Muscle layer of duodenum (tissue), 2 donors: Measurements from ENCODE around the gene IRF7.
"Not testable (repeated sequence)": the region's sequence is repeated elsewhere in the genome, so short reads cannot be mapped to it uniquely, and the experiment has no call there.

ENCODE experiments used
- H3K27ac ChIP-seq: one replicate; pipeline ENCODE4 v1.7.0; 2013; ENCODE audit warnings: mild to moderate bottlenecking, low read length
- H3K27me3 ChIP-seq: one replicate; pipeline ENCODE4 v1.7.0; 2013; ENCODE audit warnings: low read depth, mild to moderate bottlenecking, control low read depth, low read length
- H3K36me3 ChIP-seq, 2 donors: one replicate each; pipeline ENCODE4 v1.7.0; 2013; ENCODE audit warnings: low read length in 2 of 2, control low read depth in 1 of 2, mild to moderate bottlenecking in 1 of 2; ENCODE audit not compliant: insufficient read depth in 2 of 2, control insufficient read depth in 1 of 2
- H3K4me1 ChIP-seq, 2 donors: one replicate each; pipeline ENCODE4 v1.7.0; 2013; ENCODE audit warnings: low read length in 2 of 2, mild to moderate bottlenecking in 2 of 2, control low read depth in 1 of 2, moderate library complexity in 1 of 2; ENCODE audit not compliant: insufficient read depth in 2 of 2, control insufficient read depth in 1 of 2
- H3K4me3 ChIP-seq, 2 donors: one replicate each; pipeline ENCODE4 v1.7.0; 2013; ENCODE audit warnings: low read length in 2 of 2, low read depth in 1 of 2, mild to moderate bottlenecking in 1 of 2
- H3K9me3 ChIP-seq, 2 donors: one replicate each; pipeline ENCODE4 v1.7.0; 2013; ENCODE audit warnings: low read length in 2 of 2, control low read depth in 1 of 2, mild to moderate bottlenecking in 1 of 2; ENCODE audit not compliant: control insufficient read depth in 1 of 2
- donor health status: healthy.

The IRF7 gene

GRCh38 chr11:575313-575995 is 40.3 kb downstream of the IRF7 start:
- no peak overlapping the region for H3K27ac ChIP-seq

GRCh38 chr11:574632-575312 is 41.0 kb downstream of the IRF7 start:
- Histone ChIP-seq H3K27ac (no peak overlapping the region), H3K4me3 (peak overlapping the region; percentile 30 to 76), H3K4me1 (peaks cover 18 to 48% of the 10 kb centered on the region in 2 donors), H3K36me3 (no peaks in the 10 kb centered on the region), H3K9me3 (no peaks in the 10 kb centered on the region), H3K27me3 (no peaks in the 10 kb centered on the region)

More at GRCh38 chr11:575313-575995, 40.3 kb downstream of the IRF7 start:
- no peaks in the 10 kb centered on the region for H3K9me3 ChIP-seq
- peaks cover 23 to 54% of the 10 kb centered on the region in 2 donors for H3K4me1 ChIP-seq
- H3K4me3 ChIP-seq, result peak overlapping the region; percentile 30 to 76
- H3K36me3 ChIP-seq, result no peaks in the 10 kb centered on the region
- H3K27me3 ChIP-seq, result no peaks in the 10 kb centered on the region

GRCh38 chr11:574031-574570 is 41.6 kb downstream of the IRF7 start:
- Histone ChIP-seq H3K4me1 (peaks cover 11 to 45% of the 10 kb centered on the region in 2 donors), H3K4me3 (peak overlapping the region in 1 of 2 donors; percentile 3)
- not testable (repeated sequence) for H3K9me3 ChIP-seq, H3K36me3 ChIP-seq, H3K27ac ChIP-seq, H3K27me3 ChIP-seq

GRCh38 chr11:573146-573759 is 42.5 kb downstream of the IRF7 start:
- H3K27ac ChIP-seq, result no peak overlapping the region

GRCh38 chr11:571802-572185 is 44.0 kb downstream of the IRF7 start:
- no peak overlapping the region for H3K4me3 ChIP-seq
- H3K9me3 ChIP-seq, result no peaks in the 10 kb centered on the region
- no peaks in the 10 kb centered on the region for H3K27me3 ChIP-seq
- no peaks in the 10 kb centered on the region for H3K36me3 ChIP-seq
- no peak overlapping the region for H3K27ac ChIP-seq
- peaks cover 0 to 32% of the 10 kb centered on the region in 2 donors for H3K4me1 ChIP-seq

More at GRCh38 chr11:573146-573759, 42.5 kb downstream of the IRF7 start:
- Histone ChIP-seq H3K4me1 (peaks cover 10 to 39% of the 10 kb centered on the region in 2 donors), H3K9me3 (no peaks in the 10 kb centered on the region), H3K27me3 (no peaks in the 10 kb centered on the region), H3K36me3 (no peaks in the 10 kb centered on the region), H3K4me3 (no peak overlapping the region)

GRCh38 chr11:569158-569885 is 46.4 kb downstream of the IRF7 start:
- no peaks in the 10 kb centered on the region for H3K36me3 ChIP-seq
- H3K9me3 ChIP-seq, result no peaks in the 10 kb centered on the region
- H3K27me3 ChIP-seq, result no peaks in the 10 kb centered on the region
- H3K4me1 ChIP-seq, result peaks cover 0 to 19% of the 10 kb centered on the region in 2 donors
- no peak overlapping the region for H3K27ac ChIP-seq
- H3K4me3 ChIP-seq, result peak overlapping the region; percentile 38 to 48

- H3K4me1 ChIP-seq, result peaks cover 0 to 17% of the 10 kb centered on the region in 2 donors
- no peaks in the 10 kb centered on the region for H3K9me3 ChIP-seq
- H3K4me3 ChIP-seq, result peak overlapping the region; percentile 48 to 53
- no peak overlapping the region for H3K27ac ChIP-seq
- no peaks in the 10 kb centered on the region for H3K27me3 ChIP-seq
- H3K36me3 ChIP-seq, result no peaks in the 10 kb centered on the region
Measured at GRCh38 chr11:568306-569157, 47.2 kb downstream of the IRF7 start.

GRCh38 chr11:567629-568292 is 48.0 kb downstream of the IRF7 start:
- Histone ChIP-seq H3K27me3 (no peaks in the 10 kb centered on the region), H3K4me3 (peak overlapping the region in 1 of 2 donors; percentile 53), H3K27ac (no peak overlapping the region), H3K36me3 (no peaks in the 10 kb centered on the region), H3K4me1 (peaks cover 0 to 13% of the 10 kb centered on the region in 2 donors), H3K9me3 (no peaks in the 10 kb centered on the region)

GRCh38 chr11:567011-567628 is 48.6 kb downstream of the IRF7 start:
- Histone ChIP-seq H3K27ac (no peak overlapping the region), H3K4me1 (peaks cover 0 to 13% of the 10 kb centered on the region in 2 donors)

More at GRCh38 chr11:567011-567628, 48.6 kb downstream of the IRF7 start:
- Histone ChIP-seq H3K36me3 (no peaks in the 10 kb centered on the region), H3K27me3 (no peaks in the 10 kb centered on the region), H3K9me3 (no peaks in the 10 kb centered on the region), H3K4me3 (no peak overlapping the region)
